ENCODE results near the gene LRRC31.

LRRC31 gene

GRCh38 chr3:169886671-169887070 lies 16.9 kb upstream of the LRRC31 start:
- Histone ChIP-seq H3K27ac (ENCODE audit: low read length, poor library complexity, severe bottlenecking) (no peak overlapping the region), H3K4me1 (ENCODE audit: control insufficient read depth, insufficient read depth, low read depth, low read length) (no peaks in the 10 kb centered on the region), H2BK12ac (ENCODE audit: low read length in 2 of 2) (no peak overlapping the region), H3K23ac (ENCODE audit: low read length in 2 of 2) (no peak overlapping the region), H2AK5ac (ENCODE audit: low read length, severe bottlenecking) (no peak overlapping the region), H2BK5ac (ENCODE audit: low read depth, low read length, poor library complexity, severe bottlenecking) (peak overlapping the region; percentile 31), H3K79me1 (replicated peaks; ENCODE audit: low read length, poor library complexity, severe bottlenecking) (no peaks in the 10 kb centered on the region), H3K18ac (ENCODE audit: low read depth in 1 of 2, low read length in 2 of 2) (no peak overlapping the region), H4K8ac (ENCODE audit: low read length) (no peak overlapping the region), H2BK120ac (ENCODE audit: low read depth, low read length) (no peak overlapping the region), H2AFZ (ENCODE audit: low read depth, low read length) (no peak overlapping the region), H3K27me3 (ENCODE audit: control insufficient read depth in 1 of 2, insufficient read depth in 1 of 2, low read length in 2 of 2) (no peaks in the 10 kb centered on the region), H3K14ac (ENCODE audit: low read length in 2 of 2) (no peak overlapping the region), H3K4me2 (ENCODE audit: low read length, poor library complexity, severe bottlenecking) (no peak overlapping the region), H3K9ac (ENCODE audit: low read length) (no peak overlapping the region), H3K4ac (ENCODE audit: low read depth in 1 of 2, low read length in 2 of 2) (no peak overlapping the region), H3K9me3 (ENCODE audit: control insufficient read depth, low read length) (no peaks in the 10 kb centered on the region), H3K36me3 (ENCODE audit: control insufficient read depth in 1 of 2, insufficient read depth in 2 of 2, low read depth in 1 of 2, low read length in 2 of 2) (no peaks in the 10 kb centered on the region), H2BK15ac (ENCODE audit: low read depth, poor library complexity, severe bottlenecking) (no peak overlapping the region), H4K91ac (ENCODE audit: low read length) (no peak overlapping the region), H3K4me3 (ENCODE audit: insufficient read depth in 1 of 2, low read depth in 1 of 2, low read length in 2 of 2) (no peak overlapping the region)
- DNase-seq: no peak
- WGBS: 79% methylated on average over 5 of the region's 5 CpGs

- no peak overlapping the region for H3K4ac ChIP-seq (ENCODE audit: low read depth in 1 of 2, low read length in 2 of 2)
- no peak overlapping the region for H4K91ac ChIP-seq (ENCODE audit: low read length)
- no peak overlapping the region for H2BK12ac ChIP-seq (ENCODE audit: low read length in 2 of 2)
- H3K27me3 ChIP-seq (ENCODE audit: control insufficient read depth in 1 of 2, insufficient read depth in 1 of 2, low read length in 2 of 2): peaks cover 0 to 4% of the 10 kb centered on the region in 2 experiments
- H3K18ac ChIP-seq (ENCODE audit: low read depth in 1 of 2, low read length in 2 of 2): no peak overlapping the region
- H3K27ac ChIP-seq (ENCODE audit: low read length, poor library complexity, severe bottlenecking): no peak overlapping the region
- H3K14ac ChIP-seq (ENCODE audit: low read length in 2 of 2): peak overlapping the region in 1 of 2 experiments; percentile 56
- H3K9me3 ChIP-seq (ENCODE audit: control insufficient read depth, low read length): no peaks in the 10 kb centered on the region
- H2BK5ac ChIP-seq (ENCODE audit: low read depth, low read length, poor library complexity, severe bottlenecking): no peak overlapping the region
- no peaks in the 10 kb centered on the region for H3K36me3 ChIP-seq (ENCODE audit: control insufficient read depth in 1 of 2, insufficient read depth in 2 of 2, low read depth in 1 of 2, low read length in 2 of 2)
- H3K23ac ChIP-seq (ENCODE audit: low read length in 2 of 2): no peak overlapping the region
- no peaks in the 10 kb centered on the region for H3K79me1 ChIP-seq (replicated peaks; ENCODE audit: low read length, poor library complexity, severe bottlenecking)
- no peak overlapping the region for H3K9ac ChIP-seq (ENCODE audit: low read length)
- H3K4me2 ChIP-seq (ENCODE audit: low read length, poor library complexity, severe bottlenecking): no peak overlapping the region
- H3K4me3 ChIP-seq (ENCODE audit: insufficient read depth in 1 of 2, low read depth in 1 of 2, low read length in 2 of 2): no peak overlapping the region
- no peak overlapping the region for H2BK15ac ChIP-seq (ENCODE audit: low read depth, poor library complexity, severe bottlenecking)
- 87% methylated on average over 3 of the region's 4 CpGs for WGBS
- peaks cover 3% of the 10 kb centered on the region for H3K4me1 ChIP-seq (ENCODE audit: control insufficient read depth, insufficient read depth, low read depth, low read length)
- no peak overlapping the region for H2AFZ ChIP-seq (ENCODE audit: low read depth, low read length)
- no peak for DNase-seq
- H2AK5ac ChIP-seq (ENCODE audit: low read length, severe bottlenecking): no peak overlapping the region
- H2BK120ac ChIP-seq (ENCODE audit: low read depth, low read length): no peak overlapping the region
- no peak overlapping the region for H4K8ac ChIP-seq (ENCODE audit: low read length)
Measured at GRCh38 chr3:169880576-169881250, 11.0 kb upstream of the LRRC31 start.

- H3K79me1 ChIP-seq (replicated peaks; ENCODE audit: low read length, poor library complexity, severe bottlenecking): no peaks in the 10 kb centered on the region
- WGBS: 68% methylated on average over 3 of the region's 3 CpGs
- no peak overlapping the region for H2AK5ac ChIP-seq (ENCODE audit: low read length, severe bottlenecking)
- no peak overlapping the region for H3K9ac ChIP-seq (ENCODE audit: low read length)
- no peak overlapping the region for H4K8ac ChIP-seq (ENCODE audit: low read length)
- H4K91ac ChIP-seq (ENCODE audit: low read length): no peak overlapping the region
- no peak overlapping the region for H2AFZ ChIP-seq (ENCODE audit: low read depth, low read length)
- H2BK12ac ChIP-seq (ENCODE audit: low read length in 2 of 2): no peak overlapping the region
- no peak for DNase-seq
- H3K14ac ChIP-seq (ENCODE audit: low read length in 2 of 2): peak overlapping the region in 1 of 2 experiments; percentile 56
- H3K18ac ChIP-seq (ENCODE audit: low read depth in 1 of 2, low read length in 2 of 2): no peak overlapping the region
- no peak overlapping the region for H2BK120ac ChIP-seq (ENCODE audit: low read depth, low read length)
- H3K27ac ChIP-seq (ENCODE audit: low read length, poor library complexity, severe bottlenecking): no peak overlapping the region
- no peaks in the 10 kb centered on the region for H3K9me3 ChIP-seq (ENCODE audit: control insufficient read depth, low read length)
- no peak overlapping the region for H2BK15ac ChIP-seq (ENCODE audit: low read depth, poor library complexity, severe bottlenecking)
- H3K4me1 ChIP-seq (ENCODE audit: control insufficient read depth, insufficient read depth, low read depth, low read length): peaks cover 3% of the 10 kb centered on the region
- no peak overlapping the region for H3K4ac ChIP-seq (ENCODE audit: low read depth in 1 of 2, low read length in 2 of 2)
- H3K27me3 ChIP-seq (ENCODE audit: control insufficient read depth in 1 of 2, insufficient read depth in 1 of 2, low read length in 2 of 2): peaks cover 0 to 4% of the 10 kb centered on the region in 2 experiments
- H3K4me3 ChIP-seq (ENCODE audit: insufficient read depth in 1 of 2, low read depth in 1 of 2, low read length in 2 of 2): no peak overlapping the region
- no peak overlapping the region for H2BK5ac ChIP-seq (ENCODE audit: low read depth, low read length, poor library complexity, severe bottlenecking)
- H3K36me3 ChIP-seq (ENCODE audit: control insufficient read depth in 1 of 2, insufficient read depth in 2 of 2, low read depth in 1 of 2, low read length in 2 of 2): no peaks in the 10 kb centered on the region
- H3K23ac ChIP-seq (ENCODE audit: low read length in 2 of 2): no peak overlapping the region
- H3K4me2 ChIP-seq (ENCODE audit: low read length, poor library complexity, severe bottlenecking): no peak overlapping the region
Measured at GRCh38 chr3:169879845-169880575, 10.3 kb upstream of the LRRC31 start.

- Histone ChIP-seq H3K36me3 (ENCODE audit: control insufficient read depth in 1 of 2, insufficient read depth in 2 of 2, low read depth in 1 of 2, low read length in 2 of 2) (no peaks in the 10 kb centered on the region), H2AK5ac (ENCODE audit: low read length, severe bottlenecking) (no peak overlapping the region), H3K4me2 (ENCODE audit: low read length, poor library complexity, severe bottlenecking) (no peak overlapping the region), H3K27ac (ENCODE audit: low read length, poor library complexity, severe bottlenecking) (no peak overlapping the region), H3K18ac (ENCODE audit: low read depth in 1 of 2, low read length in 2 of 2) (no peak overlapping the region), H2BK120ac (ENCODE audit: low read depth, low read length) (no peak overlapping the region), H3K4ac (ENCODE audit: low read depth in 1 of 2, low read length in 2 of 2) (no peak overlapping the region), H2BK5ac (ENCODE audit: low read depth, low read length, poor library complexity, severe bottlenecking) (no peak overlapping the region), H2BK15ac (ENCODE audit: low read depth, poor library complexity, severe bottlenecking) (no peak overlapping the region), H3K4me1 (ENCODE audit: control insufficient read depth, insufficient read depth, low read depth, low read length) (peaks cover 3% of the 10 kb centered on the region), H3K14ac (ENCODE audit: low read length in 2 of 2) (no peak overlapping the region), H3K79me1 (replicated peaks; ENCODE audit: low read length, poor library complexity, severe bottlenecking) (no peaks in the 10 kb centered on the region), H2AFZ (ENCODE audit: low read depth, low read length) (no peak overlapping the region), H3K9me3 (ENCODE audit: control insufficient read depth, low read length) (no peaks in the 10 kb centered on the region), H3K4me3 (ENCODE audit: insufficient read depth in 1 of 2, low read depth in 1 of 2, low read length in 2 of 2) (no peak overlapping the region), H2BK12ac (ENCODE audit: low read length in 2 of 2) (no peak overlapping the region), H4K91ac (ENCODE audit: low read length) (no peak overlapping the region), H4K8ac (ENCODE audit: low read length) (no peak overlapping the region), H3K9ac (ENCODE audit: low read length) (no peak overlapping the region), H3K27me3 (ENCODE audit: control insufficient read depth in 1 of 2, insufficient read depth in 1 of 2, low read length in 2 of 2) (peaks cover 0 to 4% of the 10 kb centered on the region in 2 experiments), H3K23ac (ENCODE audit: low read length in 2 of 2) (no peak overlapping the region)
- DNase-seq: no peak
- 86% methylated on average over 4 of the region's 8 CpGs for WGBS
Measured at GRCh38 chr3:169879013-169879557, 9.3 kb upstream of the LRRC31 start.

All from mesenchymal stem cell (in vitro differentiated cells and primary cell).